GM19035 (cell line): ENCODE data around the gene GRIK4.
A peak's percentile ranks its signal among the peaks of the same experiment; 100 is the strongest.

ENCODE experiments used
- ATAC-seq: cut with Tn5 transposase; IDR thresholded peaks from one replicate; pipeline ENCODE4 v1.9.1; 2021; ENCODE audit not compliant: unreplicated experiment

Gene GRIK4

DNA sequence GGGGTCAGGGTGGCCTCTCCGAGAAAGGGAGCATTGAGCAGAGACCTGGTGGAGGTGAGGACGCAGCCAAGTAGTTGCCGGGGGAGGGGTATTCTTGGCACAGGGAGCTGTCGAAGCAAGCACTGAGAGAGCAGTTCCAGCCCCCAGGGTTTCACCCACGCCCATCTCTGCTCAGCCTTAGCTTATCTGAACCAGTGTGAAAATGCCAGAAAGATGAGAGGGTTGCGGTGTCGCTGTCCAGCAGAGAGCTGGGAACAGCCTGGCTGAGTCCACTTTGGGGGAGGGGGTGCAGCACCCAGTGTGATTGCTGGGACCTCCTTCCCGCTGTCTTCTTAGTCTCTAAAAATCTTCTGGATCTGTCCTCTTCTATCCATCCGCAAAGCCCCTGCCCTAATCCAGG lies 389.1 kb downstream of the GRIK4 start:
- ATAC-seq = no peak

DNA sequence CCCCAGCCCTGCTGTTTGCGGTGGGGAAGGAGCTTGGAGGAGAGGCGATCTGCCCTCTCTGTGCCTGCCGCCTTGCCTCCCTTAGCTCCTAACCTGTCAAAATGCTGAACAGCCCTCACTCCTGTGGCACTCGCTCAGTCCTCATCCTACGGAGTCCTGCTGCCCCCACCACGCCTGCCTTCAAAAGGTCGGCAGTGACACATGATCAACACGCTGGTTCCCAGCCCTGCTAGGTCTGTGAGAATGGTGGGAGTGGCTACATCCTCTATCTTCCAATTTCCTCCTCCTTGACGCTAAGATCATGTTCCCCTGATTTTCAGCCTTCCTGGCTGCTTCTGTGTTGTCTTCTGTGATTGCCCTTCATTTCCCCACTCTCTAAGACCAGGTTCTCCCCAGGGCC lies 392.1 kb downstream of the GRIK4 start:
- ATAC-seq = no peak

DNA sequence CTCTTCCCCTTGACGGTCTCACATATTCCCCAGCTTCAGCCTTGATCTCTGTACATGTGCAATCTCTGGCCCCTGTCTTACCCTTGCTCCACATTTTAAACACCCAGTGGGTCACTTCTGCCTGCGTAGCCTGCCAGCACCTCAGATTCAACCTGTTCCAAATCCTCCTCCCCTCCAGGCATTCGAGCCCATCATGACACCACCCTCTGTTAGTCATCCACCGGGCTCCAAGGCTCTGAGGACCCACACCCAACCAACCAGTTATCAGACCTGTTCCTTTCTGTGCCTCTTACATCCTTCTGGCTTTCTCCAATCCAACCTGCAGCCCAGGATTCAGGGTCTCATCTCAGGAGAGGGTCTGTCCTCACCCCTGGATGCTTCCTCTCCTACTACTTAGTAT lies 392.6 kb downstream of the GRIK4 start:
- no peak for ATAC-seq

DNA sequence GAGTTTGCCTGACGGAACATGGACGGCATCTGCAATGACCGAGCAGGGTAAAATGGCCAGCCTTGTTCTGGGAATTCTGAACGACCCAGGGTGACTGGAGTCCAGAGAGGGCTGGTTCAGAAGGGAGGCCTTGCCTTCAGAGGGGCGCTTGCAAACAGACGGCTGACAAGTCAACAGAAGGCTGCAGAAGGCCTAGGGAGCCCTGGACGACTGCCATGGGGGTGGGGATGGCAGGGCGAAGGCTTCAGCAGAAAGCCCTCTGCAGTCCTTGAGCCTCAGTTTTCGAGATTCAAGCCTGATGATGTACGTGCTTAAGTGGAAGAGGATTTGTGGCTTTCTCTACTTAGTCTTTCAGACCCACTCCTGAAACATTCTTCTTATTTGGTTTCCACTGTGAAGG lies 395.2 kb downstream of the GRIK4 start:
- no peak for ATAC-seq

DNA sequence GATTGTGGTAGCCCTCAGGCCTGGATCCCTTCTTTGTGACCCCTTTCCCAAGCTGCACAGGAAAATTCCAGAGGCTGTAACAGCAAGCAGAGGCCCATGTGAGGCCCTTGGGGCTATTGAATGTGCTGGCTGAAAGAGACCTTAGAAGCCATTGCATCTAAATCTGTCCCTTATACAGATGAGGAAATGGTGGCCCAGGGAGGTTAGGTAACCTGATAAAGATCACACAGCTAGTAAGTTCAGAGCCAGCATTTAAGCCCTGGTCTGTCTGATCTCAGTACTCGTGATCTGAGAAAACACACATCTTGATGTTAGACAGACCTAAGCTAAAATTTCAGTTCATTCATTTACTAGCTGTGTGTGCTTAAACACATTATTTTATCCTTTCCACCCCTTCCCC lies 396.4 kb downstream of the GRIK4 start:
- no peak for ATAC-seq

DNA sequence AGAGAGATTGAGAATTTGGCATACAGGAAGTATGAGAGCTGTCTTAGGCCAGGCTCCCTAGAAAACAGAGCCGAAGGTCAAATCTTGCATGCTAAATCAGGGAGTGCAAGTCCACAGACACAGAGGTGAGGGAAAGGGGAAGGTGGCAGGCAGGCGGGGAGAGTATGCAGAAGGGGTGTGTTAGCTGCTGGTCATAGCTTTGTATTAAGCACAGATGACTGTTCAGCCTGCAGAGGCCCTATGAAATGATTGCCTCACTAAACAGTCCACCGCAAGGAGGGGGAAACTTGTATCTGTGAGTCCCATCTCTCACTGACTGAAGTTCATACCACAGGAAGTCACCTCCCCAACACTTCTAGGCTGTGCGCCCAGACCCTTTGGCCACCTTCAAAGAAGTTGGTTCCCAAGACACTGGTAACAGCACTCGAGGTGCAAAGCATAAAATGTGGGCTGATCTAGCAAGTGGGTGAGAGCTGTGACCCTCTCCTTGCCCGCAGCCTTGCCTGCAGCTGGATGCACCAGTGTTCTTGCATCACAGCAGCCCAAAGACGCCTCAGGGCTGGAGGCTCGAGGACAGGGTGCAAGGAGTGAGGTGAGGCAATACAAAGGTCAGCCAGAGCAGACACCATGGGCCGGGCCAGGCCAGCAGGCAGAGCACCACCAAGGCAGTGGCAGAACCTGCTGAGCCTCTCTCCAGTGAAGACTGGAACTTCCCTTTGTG lies 397.1 kb downstream of the GRIK4 start:
- no peak for ATAC-seq

DNA sequence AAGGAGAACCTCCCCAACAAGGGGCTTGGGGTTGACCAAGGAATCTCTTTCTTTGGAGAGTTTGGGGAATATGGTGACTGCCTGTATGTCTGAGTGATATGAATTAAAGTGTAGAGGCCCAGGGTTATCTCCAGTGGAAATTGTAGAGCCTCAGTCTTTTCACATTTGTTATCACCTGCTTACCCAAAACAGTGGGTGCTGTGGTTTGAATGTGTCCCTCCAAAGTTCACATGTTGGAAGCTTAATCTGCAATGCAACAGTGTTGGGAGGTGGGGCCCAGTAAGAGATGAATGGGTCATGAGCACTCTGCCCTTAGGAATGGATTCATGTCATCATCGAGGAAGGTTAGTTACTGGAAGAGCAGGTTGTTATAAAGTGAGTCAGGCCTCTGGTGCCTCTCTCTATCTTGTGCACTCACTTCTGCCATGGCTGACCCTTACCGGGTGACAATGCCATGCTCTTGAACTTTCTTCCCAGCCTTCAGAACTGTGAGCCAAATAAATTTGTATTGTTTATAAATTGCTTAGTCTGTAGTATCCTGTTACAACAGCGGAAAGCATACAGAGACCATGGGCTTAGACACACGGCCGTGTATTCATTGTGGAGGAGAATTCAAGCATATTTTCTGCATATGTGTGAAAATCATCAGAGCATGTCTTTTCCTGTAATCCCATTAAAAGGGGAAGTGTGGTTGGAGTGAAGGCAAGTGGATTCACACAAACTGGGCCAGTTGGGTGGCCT lies 398.3 kb downstream of the GRIK4 start:
- ATAC-seq = no peak

DNA sequence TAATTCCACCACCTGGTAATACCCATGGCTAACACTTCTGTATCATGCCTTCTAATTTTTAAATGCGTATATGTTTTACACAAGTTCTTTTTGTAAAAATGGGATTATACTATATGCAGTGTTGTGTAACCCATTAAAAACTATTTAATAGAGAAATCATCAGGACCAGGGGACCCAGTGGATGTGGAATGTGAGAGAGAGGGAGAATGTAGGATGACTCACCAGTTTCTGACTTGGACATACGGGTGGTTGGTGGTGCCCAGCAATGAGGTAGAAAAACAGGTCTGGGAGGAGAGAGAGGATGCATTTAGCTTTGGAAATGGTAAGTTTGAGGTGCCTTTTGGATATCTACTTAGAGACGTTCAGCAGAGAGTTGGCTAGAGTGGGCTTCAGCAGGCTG lies 400.4 kb downstream of the GRIK4 start:
- ATAC-seq = no peak

DNA sequence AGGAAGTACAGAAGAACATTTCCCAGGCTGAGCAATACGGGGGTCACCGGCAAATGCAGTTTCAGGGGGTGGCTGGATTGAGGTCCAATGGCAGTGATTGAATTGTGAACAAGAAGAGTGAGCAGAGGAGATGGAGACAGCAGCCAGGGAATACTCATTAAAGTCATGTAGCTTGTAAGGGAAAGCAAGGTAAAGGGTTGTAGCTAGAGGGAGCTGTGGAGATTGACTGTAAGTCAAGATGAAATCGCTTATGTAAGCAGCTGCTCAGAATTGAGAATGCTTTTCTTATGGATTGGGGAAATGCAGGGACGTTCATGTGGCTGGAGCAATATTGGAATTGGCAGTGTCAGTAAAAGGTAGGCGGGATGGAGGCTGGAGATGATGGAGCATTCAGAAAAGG lies 401.0 kb downstream of the GRIK4 start:
- no peak for ATAC-seq

DNA sequence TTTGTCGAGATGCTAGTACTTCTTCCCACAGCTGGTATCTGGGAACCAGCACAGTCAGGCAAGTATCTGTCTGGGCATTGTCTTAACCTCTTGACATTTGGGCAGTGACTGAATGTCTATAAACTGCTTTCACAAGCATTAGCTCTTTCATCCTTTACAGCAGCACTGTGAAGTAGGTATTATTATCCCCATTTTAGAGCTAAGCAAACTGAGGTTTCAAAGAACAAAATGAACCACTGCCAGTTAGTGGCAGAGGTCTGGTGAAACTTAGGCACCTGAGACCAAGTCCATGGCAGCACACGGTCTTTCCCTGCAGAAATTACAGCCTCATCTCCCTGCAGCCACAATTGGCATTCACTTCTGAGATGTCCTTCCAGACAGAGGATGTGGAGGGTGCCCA lies 401.4 kb downstream of the GRIK4 start:
- no peak for ATAC-seq

DNA sequence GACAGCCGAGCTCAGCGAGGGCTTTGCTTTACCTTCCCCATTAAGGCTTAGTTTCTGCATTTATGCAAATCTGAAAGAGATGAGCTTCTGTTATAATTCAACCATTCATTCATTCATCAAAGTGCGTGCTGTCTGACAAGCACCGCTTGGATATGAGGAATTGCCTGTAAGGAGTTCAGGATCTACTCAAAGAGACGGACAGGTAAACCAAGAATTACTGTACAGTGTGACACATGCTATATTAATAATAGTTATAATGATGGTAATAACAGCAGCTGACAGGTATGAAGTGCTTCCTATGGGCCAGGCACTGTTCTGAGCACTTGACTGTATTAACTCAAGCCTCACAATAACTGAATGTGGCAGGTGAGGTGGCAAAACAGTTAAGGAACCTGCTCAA lies 402.5 kb downstream of the GRIK4 start:
- no peak for ATAC-seq

DNA sequence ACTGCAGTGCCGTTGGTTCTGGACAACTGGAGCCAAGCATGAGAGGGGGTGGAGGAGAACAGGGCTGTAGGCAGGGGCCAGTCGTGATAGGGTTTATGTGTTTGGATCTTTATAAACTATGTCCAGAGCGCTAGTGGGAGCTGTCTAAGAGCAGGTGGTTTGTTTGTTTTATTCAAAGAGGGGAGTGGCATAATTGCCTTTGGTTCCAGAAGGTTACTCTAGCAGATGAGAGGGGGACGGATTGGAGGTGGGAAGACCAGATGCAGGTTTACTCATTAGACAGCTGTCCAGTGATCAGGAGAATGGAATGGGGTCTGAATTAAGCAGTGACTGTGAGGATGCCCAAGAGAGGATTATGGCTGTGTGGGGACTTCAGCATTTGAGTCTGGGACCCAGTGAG lies 403.1 kb downstream of the GRIK4 start:
- no peak for ATAC-seq

DNA sequence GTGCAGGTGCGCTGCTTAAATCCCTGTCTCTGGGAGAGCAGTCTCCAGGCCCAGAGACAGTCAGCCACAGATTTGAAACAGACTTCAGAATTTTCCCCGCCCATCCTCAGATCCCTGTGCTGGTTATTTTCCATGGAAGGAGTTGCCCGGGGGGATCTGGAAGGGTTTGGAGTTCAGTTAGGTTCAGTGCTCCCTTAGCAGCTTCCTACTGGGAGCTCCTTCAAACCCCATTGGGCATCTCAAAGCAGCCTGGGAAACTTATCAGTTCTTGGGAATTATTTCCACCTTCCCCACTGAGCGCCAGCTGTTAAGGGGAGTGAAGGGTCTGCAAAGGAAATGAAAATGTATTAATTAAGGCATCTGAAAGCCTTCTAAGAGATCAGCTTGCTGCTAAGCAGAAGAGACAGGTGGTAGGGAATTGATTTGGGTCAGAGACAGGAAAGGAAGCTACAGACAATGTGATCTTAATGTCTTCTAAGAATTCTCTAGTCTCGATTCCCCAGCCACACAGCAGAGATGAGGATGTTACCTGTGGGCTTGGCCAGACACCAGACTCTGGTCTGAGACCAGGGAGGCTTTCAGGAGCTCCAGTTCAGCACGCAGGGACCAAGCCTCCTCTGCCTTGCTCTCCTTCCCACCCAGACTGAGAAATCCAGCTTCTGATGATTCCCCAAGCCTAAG lies 406.2 kb downstream of the GRIK4 start:
- ATAC-seq = no peak

DNA sequence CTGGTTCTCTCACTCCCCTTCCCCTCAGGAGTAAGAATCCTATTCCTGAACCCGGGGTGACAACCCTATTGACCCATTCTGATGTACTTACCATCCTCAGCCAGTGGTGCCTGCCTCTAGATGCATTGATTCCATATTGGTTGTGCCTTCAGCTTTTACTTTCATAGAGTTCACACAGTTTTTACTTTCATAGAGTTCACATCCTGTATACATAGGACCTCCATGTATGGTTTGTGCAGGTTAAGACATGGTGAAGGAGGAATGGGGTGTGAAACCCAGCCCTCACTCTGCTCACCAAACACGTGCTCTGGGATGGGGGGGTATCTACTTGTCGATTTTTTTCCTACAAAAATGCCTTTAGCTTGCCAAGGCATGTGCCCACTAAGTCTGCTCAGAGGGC lies 406.7 kb downstream of the GRIK4 start:
- no peak for ATAC-seq

DNA sequence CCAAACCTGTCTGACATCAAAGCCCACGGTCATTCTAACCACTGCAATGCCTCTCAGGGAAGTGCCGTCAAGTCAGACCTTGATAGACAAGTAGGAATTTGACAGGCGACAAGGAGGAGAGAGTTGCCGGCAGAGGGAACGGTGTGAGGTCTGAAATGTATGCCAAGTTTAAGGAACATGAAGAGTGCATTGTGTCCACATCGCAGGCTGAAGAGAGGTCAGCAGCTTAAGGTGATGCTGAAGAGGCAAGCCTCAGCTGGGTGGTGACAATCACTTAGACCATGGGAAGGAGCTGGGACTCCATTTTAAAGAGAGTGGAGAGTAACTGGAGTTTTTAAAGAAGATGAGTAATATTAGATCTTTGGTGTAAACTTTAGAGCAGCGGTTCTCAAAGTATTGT lies 407.5 kb downstream of the GRIK4 start:
- ATAC-seq = no peak

DNA sequence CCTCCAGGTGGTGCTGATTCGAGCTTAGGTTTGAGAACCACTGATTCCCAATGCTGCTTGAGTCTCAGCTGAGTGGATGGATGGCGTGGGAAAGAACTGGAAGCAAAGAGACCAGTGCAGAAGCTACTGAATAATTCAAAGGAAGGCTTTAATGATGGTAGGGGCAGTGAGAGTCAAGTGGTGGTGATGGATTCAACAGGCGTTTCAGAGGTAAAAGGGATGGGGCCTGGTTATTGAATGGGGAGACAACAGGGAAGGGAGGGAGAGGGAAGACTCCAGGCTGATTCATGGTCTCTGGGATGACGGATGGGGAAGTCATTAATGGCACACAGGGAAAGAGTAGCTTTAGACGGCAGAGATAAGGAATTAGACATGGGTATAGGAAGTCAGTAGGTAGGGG lies 408.0 kb downstream of the GRIK4 start:
- no peak for ATAC-seq

DNA sequence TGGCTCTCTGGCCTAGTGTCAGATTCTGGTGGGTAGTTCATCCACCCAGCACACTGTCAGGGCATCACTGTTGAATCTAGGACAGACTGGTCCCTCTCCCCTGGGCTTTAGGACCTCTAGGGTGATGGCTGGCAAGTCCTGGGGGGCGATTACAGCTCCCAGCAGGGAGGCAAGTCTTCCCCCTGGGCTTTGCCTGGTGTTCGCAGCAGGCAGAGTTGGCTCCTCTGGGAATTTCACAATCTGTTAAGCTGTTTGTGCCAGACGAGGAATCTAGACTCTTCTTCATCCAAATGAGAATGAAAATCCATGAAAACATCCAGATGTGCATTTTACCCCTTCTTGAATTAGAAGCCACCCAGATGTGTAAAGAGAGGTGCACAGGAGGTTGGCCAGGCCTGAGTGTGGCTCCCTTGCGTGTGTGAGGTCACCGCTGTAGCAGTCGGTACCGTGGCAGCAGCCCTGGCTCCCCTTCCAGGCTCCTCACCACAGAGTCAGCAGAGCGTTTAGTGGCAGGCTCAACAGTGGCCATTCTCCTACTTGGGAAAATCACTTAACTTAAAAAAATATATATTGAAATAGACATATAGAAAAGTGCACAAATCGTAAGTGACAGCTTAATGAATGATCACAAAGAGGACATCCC lies 412.4 kb downstream of the GRIK4 start:
- no peak for ATAC-seq

DNA sequence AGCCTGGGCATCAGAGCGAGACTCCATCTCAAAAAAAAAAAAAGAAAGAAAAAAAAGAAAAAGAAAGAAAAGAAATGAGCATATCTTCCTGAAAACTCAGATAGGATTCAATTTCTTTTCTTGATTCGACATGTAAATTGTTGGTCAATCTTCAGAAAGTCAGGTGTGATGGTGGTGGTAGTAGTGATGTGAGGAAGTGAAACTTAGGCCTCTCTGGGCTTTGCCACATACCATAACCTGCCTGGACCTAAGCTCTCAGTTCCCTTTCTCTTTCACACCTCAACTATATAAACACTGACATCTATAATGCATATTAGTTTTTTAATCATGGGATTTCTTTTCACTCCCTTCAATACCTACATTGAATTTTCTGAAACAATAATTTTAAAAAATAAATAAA lies 414.4 kb downstream of the GRIK4 start:
- peak; percentile 99 for ATAC-seq

DNA sequence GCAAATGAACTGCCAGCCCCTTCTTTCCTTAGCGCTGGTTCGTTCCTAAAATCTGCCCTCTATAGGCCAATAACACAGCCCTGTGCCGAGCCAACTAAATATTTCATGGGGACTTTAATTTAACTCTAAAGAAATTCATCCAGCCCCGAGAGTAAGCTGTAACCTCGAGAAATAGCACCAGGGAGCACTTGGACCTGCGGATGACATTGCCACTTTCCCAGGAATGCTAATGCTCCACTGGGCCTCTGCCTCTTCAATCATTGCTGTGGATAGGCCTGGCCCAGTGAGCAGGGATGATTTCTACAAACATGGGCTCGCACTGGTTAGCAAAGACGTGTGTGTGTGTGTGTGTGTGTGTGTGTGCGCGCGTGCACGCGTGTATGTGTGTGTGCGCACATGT lies 417.1 kb downstream of the GRIK4 start:
- ATAC-seq = no peak

DNA sequence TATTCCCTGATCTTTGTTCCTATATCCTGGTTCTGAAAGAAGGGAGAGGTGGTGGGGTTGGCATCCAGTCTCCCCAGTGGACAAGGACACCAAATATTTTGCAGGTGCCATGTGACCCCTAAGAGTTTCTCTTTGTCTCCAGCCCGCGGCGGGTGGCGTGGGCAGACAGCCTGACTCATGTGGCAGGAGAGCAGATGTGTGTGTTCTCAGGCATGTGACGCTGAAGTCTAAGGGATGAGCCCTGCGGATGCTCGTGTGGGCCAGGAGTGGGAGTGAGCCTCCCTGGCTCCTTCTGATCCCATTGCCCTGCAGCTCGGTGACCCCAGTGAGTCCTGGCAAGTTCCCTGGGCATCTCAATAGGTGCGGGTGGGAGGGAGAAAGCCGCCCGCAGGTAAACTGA lies 417.5 kb downstream of the GRIK4 start:
- no peak for ATAC-seq

DNA sequence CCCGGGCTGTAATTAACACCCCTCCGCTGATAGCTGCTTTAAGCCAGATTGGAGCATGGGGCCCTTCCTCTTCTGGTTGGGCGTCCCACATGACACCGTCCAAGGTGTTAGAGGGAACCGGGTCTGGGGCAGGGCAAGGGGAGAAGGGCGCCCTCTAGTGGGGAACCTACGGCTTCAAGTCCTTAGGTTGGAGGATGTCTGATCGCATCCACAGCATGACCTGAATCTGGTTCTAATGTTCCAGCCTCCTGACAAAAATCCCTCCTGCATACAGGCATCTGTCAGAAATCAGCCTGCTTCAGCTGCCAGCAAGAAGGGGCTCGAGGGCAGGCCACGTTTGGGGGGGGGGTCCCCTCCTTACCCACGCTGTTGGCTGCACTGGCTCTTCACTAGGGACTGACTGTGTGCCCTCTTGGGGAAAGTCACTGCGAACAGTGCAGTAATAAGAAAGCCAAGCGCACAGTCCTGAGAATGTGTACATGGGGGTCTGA lies 418.2 kb downstream of the GRIK4 start:
- ATAC-seq = no peak
